ENCODE results near the gene TAOK1.

Gene TAOK1

DNA sequence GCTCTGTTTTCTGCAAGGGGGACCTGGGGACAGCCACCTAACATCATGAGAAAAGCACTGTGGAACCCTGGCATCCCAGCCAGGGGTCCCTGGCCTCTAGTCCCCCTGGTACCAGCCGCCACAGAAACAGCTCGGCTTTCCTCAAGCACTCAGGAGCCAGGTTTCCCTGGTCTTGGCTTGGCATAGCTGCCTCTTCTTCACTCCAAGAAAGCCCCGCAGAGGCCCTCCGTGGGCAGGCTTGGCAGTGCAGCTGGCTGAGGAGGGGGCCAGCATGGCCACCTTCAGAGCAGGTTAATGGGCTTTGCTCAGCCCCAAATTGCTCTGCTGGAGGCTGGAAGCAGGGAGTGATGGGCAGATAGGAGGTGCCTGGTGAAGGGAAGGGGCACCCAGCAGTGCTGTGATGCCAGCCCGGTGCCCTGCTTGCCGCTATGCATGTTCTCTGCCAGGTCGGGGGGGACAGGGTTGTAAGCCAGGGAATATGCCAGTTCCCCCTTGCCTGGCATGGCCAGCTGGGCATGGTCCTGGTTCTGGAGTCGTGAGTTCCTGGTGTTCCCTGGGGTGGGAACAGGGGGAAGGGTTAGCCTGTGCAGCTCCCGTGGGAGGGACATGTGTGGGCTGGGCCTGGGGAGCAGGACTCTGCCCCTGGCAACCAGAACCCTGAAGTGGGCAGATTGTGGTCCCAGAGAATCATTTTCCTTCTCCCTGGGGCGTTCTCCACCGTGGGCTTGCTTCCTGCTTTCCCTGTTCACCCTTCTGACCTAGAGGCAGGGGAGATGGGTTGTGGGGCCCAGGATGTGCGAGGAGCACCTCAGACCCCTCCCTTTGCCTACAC lies 206.0 kb downstream of the TAOK1 start:
- DNase-seq, result peak in 1 of 14 donors; percentile 32

DNA sequence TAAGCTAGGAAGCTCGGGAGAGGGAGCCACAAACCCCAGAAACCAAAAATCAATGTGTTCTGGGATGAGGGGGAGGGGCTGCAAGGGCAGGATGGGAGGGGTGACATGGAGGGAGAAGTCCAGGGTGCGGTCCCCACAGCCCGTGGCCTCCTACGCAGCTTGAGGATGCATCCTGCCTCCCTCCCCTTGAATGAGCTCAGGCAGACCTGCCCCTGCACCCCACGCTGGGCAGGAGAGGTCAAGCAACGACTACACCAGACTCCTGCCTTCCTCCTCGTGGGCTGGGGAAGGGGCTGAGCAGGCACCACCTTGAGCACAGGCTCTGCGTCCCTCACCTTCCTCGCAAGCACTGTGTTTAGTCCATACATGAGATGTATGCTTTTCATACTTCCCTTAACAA lies 206.6 kb downstream of the TAOK1 start:
- no peak for DNase-seq

DNA sequence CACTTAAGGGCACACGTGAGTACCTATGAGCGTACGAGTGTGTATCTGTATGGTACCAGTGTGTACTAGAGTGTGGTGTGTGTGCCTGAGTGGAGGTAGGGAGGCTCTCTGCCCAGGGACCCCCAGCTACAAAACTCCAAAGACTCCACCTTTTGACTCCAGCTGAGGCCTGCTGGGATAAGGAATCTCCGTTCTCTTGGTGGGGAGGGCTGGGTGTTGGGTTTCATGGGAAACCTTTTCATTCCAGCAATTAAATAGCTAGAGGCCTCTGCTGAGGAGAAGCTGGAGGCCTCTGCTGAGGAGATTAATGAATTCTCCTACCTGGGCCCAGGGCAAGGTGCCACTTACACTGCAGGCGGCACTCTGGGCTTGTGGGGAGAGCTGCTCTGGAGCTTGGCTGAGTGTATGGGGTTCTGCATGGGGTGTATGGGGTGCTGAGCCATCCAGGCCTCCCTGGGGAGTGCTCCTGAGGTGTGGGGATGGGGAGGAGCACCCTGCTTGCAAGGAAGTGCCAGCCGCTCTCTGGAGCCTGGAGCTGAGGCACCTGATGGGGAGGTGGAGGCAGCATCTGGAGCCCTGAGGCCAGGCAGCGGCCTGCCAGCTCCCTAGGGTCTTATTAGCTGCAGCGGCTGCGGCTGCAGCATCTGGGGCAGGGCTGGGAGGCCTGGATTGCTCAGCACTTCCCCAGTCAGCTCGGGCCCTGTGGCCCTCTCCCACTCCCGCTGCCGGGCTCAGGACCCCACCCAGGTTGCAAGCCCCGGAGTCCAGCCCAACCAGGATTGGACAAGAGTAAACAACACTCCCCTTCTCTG lies 207.4 kb downstream of the TAOK1 start:
- DNase-seq, result peak in 1 of 14 donors; percentile 13

Measured in C1 segment of cervical spinal cord (tissue), 14 donors.